ENCODE data around the gene ARHGAP26. TPM values are rescaled to one million over a fixed set of nuclear protein-coding genes. Genes with fewer than 3 reads are reported as not detected.

ARHGAP26 gene
- total RNA-seq, 1 donor from 2014 or later = 42.1 TPM

- no peak overlapping the region for H3K27ac ChIP-seq
- H3K9me3 ChIP-seq = peaks cover 7% of the 10 kb centered on the region
- intact Hi-C loops (cut with DNase I) = no loop called here
- H3K4me1 ChIP-seq = no peaks in the 10 kb centered on the region
- TF ChIP-seq CTCF (IDR thresholded peaks at IDR 0.05) = no peak
- no peak for DNase-seq
- H3K27me3 ChIP-seq (ENCODE audit: low read depth) = no peaks in the 10 kb centered on the region
- H3K36me3 ChIP-seq = no peaks in the 10 kb centered on the region
- H3K4me3 ChIP-seq = no peak overlapping the region
- peak; percentile 56 to 62 for ATAC-seq
Observed at GRCh38 chr5:143262393-143263174, 492.4 kb downstream of the ARHGAP26 start.

- H3K36me3 ChIP-seq = no peaks in the 10 kb centered on the region
- DNase-seq = no peak
- no peak overlapping the region for H3K27ac ChIP-seq
- no peaks in the 10 kb centered on the region for H3K27me3 ChIP-seq (ENCODE audit: low read depth)
- no peak for TF ChIP-seq CTCF (IDR thresholded peaks at IDR 0.05)
- intact Hi-C loops (cut with DNase I) = no loop called here
- H3K4me1 ChIP-seq = no peaks in the 10 kb centered on the region
- H3K4me3 ChIP-seq = no peak overlapping the region
- peaks cover 9% of the 10 kb centered on the region for H3K9me3 ChIP-seq
- no peak for ATAC-seq
Observed at GRCh38 chr5:143263272-143263810, 493.2 kb downstream of the ARHGAP26 start.

GRCh38 chr5:143265995-143266394 is 495.8 kb downstream of the ARHGAP26 start:
- H3K36me3 ChIP-seq = no peaks in the 10 kb centered on the region
- TF ChIP-seq CTCF (IDR thresholded peaks at IDR 0.05) = no peak

GRCh38 chr5:143267186-143267585 is 497.0 kb downstream of the ARHGAP26 start:
- Histone ChIP-seq H3K4me1 (no peaks in the 10 kb centered on the region), H3K27ac (no peak overlapping the region), H3K4me3 (no peak overlapping the region), H3K36me3 (no peaks in the 10 kb centered on the region), H3K9me3 (peaks cover 18% of the 10 kb centered on the region), H3K27me3 (ENCODE audit: low read depth) (no peaks in the 10 kb centered on the region)
- DNase-seq = no peak
- no peak for TF ChIP-seq CTCF (IDR thresholded peaks at IDR 0.05)
- no peak for ATAC-seq
- intact Hi-C loops (cut with DNase I) = no loop called here

More at GRCh38 chr5:143265995-143266394, 495.8 kb downstream of the ARHGAP26 start:
- Histone ChIP-seq H3K9me3 (peaks cover 18% of the 10 kb centered on the region), H3K4me1 (no peaks in the 10 kb centered on the region), H3K4me3 (no peak overlapping the region), H3K27me3 (ENCODE audit: low read depth) (no peaks in the 10 kb centered on the region), H3K27ac (no peak overlapping the region)
- intact Hi-C loops (cut with DNase I) = no loop called here
- DNase-seq = no peak
- ATAC-seq = no peak

- DNase-seq (no peak), ATAC-seq (no peak)
- Histone ChIP-seq H3K27ac (no peak overlapping the region), H3K27me3 (ENCODE audit: low read depth) (no peaks in the 10 kb centered on the region), H3K36me3 (no peaks in the 10 kb centered on the region), H3K9me3 (peaks cover 18% of the 10 kb centered on the region), H3K4me3 (no peak overlapping the region), H3K4me1 (no peaks in the 10 kb centered on the region)
- TF ChIP-seq CTCF (IDR thresholded peaks at IDR 0.05) = no peak
- intact Hi-C loops (cut with DNase I) = no loop called here
Observed at GRCh38 chr5:143268388-143268787, 498.2 kb downstream of the ARHGAP26 start.
